ENCODE measurements around the gene EHD1.

- TF ChIP-seq ATF3 (IDR thresholded peaks at IDR 0.05; ENCODE audit: insufficient read depth, low read depth, low read length) (no peak), USF2 (IDR thresholded peaks at IDR 0.05; ENCODE audit: low read length) (no peak), ZNF274 (IDR thresholded peaks at IDR 0.05; ENCODE audit: borderline replicate concordance, extremely low read depth, low read length) (no peak), EZH2 (IDR thresholded peaks at IDR 0.05; ENCODE audit: low read depth, low read length, severe bottlenecking) (no peak)
Observed at GRCh38 chr11:64885367-64886286, 7.2 kb upstream of the EHD1 start.
